Kidney epithelial cell (primary cell): Measurements from ENCODE around the gene C3orf22. TPM values are rescaled to one million over a fixed set of nuclear protein-coding genes. Genes with fewer than 3 reads are reported as not detected.

Source experiments
- DNase-seq: peaks from one replicate; pipeline ENCODE4 v3.0.0-alpha.2; 2010; ENCODE audit warnings: low read depth
- H3K27me3 ChIP-seq: 2 replicates; pipeline ENCODE4 v1.6.0; 2011; ENCODE audit warnings: low read length; ENCODE audit not compliant: control insufficient read depth, insufficient read depth
- H3K36me3 ChIP-seq: 2 replicates; pipeline ENCODE4 v1.5.1; 2011; ENCODE audit warnings: low read length; ENCODE audit not compliant: control insufficient read depth, insufficient read depth
- H3K4me3 ChIP-seq: 2 replicates; pipeline ENCODE4 v1.5.1; 2011; ENCODE audit warnings: low read depth, mild to moderate bottlenecking, control low read depth, low read length
- total RNA-seq: library from RNA; depleted of rRNA; stranded (reverse); fragments of >200 nt; gene quantifications from 2 replicates; pipeline ENCODE4 v1.2.3, GENCODE V29; 2015
- TF ChIP-seq, protein P1 (sequence below): IDR thresholded peaks from 2 replicates; pipeline ENCODE4 v1.5.1; 2011; ENCODE audit warnings: mild to moderate bottlenecking, moderate library complexity, low read length, control low read depth, inconsistent platforms; ENCODE audit not compliant: insufficient read depth, poor library complexity, severe bottlenecking

The C3orf22 gene
- total RNA-seq, 1 donor from 2014 or later: not detected

DNA sequence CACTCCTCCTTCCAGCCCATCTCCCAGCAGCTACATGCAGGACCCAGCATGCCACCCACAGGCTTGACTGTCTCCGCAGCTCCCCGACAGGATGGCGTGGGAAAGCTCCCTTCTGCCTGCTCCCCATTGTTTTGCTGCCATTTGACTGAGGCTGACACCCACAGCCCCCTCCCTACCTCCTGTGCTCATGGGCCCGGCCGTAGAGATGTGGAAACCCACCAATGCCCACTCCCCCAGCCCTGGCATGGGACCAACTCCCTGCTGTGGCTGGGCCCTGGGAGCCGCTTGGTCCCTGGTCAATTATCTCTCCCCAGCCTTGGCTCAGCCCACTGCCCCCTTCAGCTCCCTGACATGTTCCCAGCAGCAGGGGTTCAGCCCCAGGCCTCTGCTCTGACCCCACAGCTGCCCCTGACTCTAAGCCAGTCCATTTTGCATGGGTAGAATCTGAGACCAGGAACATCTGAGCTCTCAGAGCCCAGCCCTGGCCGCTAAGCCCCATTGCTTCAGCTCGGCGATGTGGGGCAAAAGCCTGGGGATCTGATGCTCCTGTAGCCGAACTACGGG is 8.2 kb downstream of the C3orf22 start:
- peaks cover 28% of the 10 kb centered on the region for H3K27me3 ChIP-seq
- no peak for DNase-seq
- no peak overlapping the region for H3K4me3 ChIP-seq

DNA sequence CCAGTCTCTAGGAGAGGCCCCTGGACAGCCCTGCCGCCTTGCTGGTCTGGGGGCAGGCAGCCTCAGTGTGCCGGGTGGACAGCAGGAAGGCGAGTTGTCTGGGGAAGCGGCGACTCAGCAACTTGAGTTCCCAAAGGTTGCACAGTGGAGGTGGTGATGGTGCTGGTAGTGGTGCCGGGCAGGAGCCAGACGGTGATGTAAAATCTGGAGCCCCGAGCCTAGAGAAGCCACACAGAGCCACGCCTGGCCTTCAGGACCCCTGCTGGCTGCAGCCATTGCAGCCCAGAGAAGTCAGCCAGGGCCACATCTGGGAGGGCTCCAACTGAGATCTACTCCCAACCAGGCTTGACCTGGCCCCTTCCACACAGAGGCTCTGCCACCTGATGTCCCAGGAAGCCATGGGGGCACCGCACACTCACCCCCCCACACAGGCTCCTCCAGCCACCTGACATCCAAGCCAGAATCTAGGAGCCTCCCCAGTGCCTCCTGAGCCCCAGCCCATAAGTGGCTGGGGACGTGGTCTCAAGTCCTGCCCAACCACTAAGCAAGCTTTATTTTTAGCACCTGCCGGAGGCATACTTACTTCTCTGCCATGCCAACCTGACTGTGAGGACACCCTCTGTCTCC is 8.8 kb downstream of the C3orf22 start:
- Histone ChIP-seq H3K27me3 (peaks cover 28% of the 10 kb centered on the region), H3K36me3 (no peaks in the 10 kb centered on the region), H3K4me3 (no peak overlapping the region)
- DNase-seq: no peak
- TF ChIP-seq, protein P1, sequence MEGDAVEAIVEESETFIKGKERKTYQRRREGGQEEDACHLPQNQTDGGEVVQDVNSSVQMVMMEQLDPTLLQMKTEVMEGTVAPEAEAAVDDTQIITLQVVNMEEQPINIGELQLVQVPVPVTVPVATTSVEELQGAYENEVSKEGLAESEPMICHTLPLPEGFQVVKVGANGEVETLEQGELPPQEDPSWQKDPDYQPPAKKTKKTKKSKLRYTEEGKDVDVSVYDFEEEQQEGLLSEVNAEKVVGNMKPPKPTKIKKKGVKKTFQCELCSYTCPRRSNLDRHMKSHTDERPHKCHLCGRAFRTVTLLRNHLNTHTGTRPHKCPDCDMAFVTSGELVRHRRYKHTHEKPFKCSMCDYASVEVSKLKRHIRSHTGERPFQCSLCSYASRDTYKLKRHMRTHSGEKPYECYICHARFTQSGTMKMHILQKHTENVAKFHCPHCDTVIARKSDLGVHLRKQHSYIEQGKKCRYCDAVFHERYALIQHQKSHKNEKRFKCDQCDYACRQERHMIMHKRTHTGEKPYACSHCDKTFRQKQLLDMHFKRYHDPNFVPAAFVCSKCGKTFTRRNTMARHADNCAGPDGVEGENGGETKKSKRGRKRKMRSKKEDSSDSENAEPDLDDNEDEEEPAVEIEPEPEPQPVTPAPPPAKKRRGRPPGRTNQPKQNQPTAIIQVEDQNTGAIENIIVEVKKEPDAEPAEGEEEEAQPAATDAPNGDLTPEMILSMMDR: no peak

More for the DNA sequence above, 8.2 kb downstream of the C3orf22 start:
- H3K36me3 ChIP-seq: no peaks in the 10 kb centered on the region
- TF ChIP-seq, protein P1: no peak

DNA sequence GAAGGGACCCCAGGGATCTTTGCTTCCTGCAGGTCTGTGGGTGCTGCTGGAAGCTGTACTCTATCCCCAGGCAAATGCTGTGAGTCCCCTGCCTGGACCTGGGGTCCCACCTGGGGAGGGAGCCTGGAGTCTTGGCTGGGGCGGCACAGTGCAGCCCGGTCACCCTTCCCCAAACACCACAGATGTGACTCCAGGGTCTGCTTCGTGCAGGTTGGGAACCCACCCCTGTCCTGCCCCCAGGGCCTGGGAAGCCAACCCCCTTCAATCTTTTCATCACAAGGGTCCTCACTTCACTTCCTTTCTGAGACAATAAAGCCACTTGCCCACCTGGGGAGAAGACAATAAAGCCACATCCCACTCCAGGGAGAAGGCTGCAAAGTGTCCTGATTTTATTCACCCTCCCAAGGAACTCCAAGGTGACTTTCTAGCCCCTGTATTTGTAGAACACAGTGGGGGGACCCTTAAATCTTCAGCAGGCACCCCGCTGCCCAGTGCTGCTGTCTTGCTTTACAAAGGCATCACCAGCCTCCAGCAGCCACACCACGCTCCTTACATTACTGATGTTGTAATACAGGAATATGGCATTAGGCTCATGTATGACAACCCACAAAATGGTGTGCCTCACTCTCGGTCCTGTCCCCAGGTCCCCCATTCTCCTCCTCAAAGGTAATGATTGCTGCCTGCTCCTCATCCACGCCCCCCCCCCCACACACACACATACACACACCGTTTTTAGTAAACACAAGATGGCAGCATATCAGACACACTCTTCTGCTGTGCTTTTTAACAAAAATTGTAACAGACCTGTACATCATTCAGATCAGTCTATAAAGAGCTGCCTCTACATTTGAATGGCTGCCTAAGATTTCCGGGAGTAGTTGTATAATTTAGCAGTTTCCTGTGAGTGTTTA is 9.9 kb downstream of the C3orf22 start:
- TF ChIP-seq, protein P1: no peak
- Histone ChIP-seq H3K4me3 (no peak overlapping the region), H3K36me3 (no peaks in the 10 kb centered on the region), H3K27me3 (peaks cover 29% of the 10 kb centered on the region)
- DNase-seq: no peak

DNA sequence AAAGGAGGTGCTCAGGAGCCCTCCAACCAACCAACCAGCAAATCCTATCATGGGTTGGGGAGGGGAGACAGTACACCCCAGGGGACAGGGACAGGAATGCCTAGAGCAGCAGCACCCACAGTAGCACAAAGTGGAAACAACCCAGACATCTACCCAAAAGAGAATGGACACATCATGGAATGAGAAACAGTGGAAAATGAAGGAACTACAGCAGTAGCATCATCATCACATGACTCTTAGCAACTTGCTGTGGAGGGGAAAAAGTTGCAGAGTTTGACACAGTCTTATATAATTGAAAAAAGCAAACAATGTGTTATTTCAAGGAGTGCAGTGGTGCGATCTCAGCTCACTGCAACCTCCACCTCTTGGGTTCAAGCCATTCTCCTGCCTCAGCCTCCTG is 11.0 kb downstream of the C3orf22 start:
- no peak for DNase-seq
- Histone ChIP-seq H3K36me3 (no peaks in the 10 kb centered on the region), H3K4me3 (no peak overlapping the region), H3K27me3 (peaks cover 29% of the 10 kb centered on the region)
- TF ChIP-seq, protein P1: no peak

DNA sequence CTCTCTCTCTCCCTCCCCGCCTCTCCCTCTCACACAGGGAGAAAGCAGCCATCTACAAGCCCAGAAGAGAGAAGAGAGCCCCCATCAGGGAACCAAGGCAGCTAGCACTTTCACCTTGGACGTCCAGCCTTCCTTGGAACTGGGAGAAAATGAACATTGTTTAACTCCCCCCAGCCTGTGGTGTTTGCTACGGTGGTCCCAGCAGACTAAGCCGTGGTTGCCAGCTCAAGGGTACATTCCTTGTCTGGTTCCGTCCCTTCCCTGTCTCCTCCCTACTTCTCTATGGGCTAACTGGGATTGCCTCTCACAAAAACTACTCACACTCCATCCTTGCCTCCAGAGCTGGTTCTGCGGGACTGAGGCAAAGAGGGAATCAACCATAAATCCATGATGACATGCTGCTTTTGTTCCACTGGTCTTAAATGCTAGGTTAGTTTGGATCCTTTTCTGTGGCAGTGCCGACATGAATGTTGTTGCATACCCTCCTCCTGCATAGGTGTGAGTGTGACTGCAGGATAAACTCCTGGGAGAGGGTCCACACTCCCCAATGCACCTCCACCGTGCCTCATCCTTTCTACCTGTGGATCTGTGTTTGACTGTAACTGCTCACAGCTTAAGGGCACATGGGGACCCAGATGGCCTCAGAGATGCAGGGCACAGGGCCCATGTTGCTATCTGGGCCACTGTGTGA is 12.0 kb downstream of the C3orf22 start:
- TF ChIP-seq, protein P1: no peak
- DNase-seq: no peak
- H3K36me3 ChIP-seq: no peaks in the 10 kb centered on the region
- H3K27me3 ChIP-seq: peaks cover 35% of the 10 kb centered on the region
- no peak overlapping the region for H3K4me3 ChIP-seq
